NB4 (cell line): ENCODE results near the gene ZNF664.

Source experiments
- DNase-seq: peaks from one replicate; pipeline ENCODE4 v3.0.0; 2010; ENCODE audit warnings: low read depth
- H3K4me3 ChIP-seq: one replicate; pipeline ENCODE4 v1.5.1; 2011; ENCODE audit warnings: mild to moderate bottlenecking, low read depth, low read length, moderate library complexity
- MYC ChIP-seq: IDR thresholded peaks from 2 replicates; pipeline ENCODE4 v1.6.1; 2011; ENCODE audit warnings: low read depth, low read length
- POLR2A ChIP-seq: IDR thresholded peaks from 2 replicates; pipeline ENCODE4 v1.6.1; 2011; ENCODE audit warnings: mild to moderate bottlenecking; ENCODE audit not compliant: insufficient read length; ENCODE audit errors: extremely low read depth
- TF ChIP-seq, protein P1 (sequence below): IDR thresholded peaks from one replicate; pipeline ENCODE4 v1.5.1; 2012; ENCODE audit warnings: low read depth, low read length
- TF ChIP-seq, protein P2 (sequence below): IDR thresholded peaks from 2 replicates; pipeline ENCODE4 v1.6.1; 2011; ENCODE audit warnings: low read depth, low read length

Gene ZNF664

DNA sequence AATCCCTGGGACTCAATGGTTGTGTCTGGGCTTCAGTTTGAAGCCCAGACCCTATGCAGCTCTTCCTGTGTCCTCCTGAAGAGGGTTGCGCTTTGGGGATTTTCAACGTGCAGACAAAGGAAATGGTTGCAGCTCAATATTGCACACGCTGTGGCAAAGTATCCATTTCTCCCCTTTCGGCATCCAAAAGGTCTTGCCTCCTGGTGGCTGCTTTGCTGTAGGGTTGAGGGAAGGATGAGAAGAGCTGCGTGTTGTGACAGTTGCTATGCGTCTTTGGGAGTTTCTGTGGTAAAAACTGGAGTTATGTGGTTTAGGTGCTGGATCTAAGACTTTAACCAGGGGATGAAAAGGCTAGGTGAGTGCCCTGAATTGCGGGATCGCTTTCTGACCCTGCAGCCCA is 71.0 kb downstream of the ZNF664 start:
- H3K4me3 ChIP-seq = no peak overlapping the region
- DNase-seq = peak; percentile 56
- no peak for TF ChIP-seq MYC
- TF ChIP-seq, protein P1, sequence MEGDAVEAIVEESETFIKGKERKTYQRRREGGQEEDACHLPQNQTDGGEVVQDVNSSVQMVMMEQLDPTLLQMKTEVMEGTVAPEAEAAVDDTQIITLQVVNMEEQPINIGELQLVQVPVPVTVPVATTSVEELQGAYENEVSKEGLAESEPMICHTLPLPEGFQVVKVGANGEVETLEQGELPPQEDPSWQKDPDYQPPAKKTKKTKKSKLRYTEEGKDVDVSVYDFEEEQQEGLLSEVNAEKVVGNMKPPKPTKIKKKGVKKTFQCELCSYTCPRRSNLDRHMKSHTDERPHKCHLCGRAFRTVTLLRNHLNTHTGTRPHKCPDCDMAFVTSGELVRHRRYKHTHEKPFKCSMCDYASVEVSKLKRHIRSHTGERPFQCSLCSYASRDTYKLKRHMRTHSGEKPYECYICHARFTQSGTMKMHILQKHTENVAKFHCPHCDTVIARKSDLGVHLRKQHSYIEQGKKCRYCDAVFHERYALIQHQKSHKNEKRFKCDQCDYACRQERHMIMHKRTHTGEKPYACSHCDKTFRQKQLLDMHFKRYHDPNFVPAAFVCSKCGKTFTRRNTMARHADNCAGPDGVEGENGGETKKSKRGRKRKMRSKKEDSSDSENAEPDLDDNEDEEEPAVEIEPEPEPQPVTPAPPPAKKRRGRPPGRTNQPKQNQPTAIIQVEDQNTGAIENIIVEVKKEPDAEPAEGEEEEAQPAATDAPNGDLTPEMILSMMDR = peak; percentile 14
- TF ChIP-seq, protein P2, sequence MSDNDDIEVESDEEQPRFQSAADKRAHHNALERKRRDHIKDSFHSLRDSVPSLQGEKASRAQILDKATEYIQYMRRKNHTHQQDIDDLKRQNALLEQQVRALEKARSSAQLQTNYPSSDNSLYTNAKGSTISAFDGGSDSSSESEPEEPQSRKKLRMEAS = no peak

DNA sequence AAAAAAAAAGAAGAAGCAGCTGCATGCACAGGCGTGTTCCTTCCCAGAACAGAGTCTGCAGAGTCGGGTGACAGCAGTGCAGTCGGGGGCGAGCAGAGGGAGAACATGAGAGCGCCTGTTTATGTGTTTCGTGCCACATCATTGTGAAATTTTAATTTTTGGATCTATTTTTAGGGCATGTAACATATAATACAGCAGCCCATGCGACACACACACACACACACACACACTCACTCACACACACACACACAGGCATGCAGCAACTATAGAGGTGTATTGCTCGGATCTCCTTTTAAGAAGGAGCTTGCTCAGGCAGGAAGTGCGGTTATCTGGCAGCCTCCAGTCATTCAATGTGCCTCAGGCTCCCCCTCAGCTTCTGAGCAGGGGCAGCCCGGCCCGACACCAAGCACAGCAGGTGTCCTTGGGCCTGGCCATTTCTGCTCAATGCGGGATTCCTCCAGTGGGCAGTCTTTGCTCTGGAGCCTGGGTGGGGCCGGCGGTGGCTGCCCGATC is 71.8 kb downstream of the ZNF664 start:
- H3K4me3 ChIP-seq = peak overlapping the region; percentile 35
- 0 out of 2 replicates have a peak, but pooled peaks have one; percentile 8 for TF ChIP-seq MYC
- TF ChIP-seq, protein P1 = no peak
- peak; percentile 90 for DNase-seq

DNA sequence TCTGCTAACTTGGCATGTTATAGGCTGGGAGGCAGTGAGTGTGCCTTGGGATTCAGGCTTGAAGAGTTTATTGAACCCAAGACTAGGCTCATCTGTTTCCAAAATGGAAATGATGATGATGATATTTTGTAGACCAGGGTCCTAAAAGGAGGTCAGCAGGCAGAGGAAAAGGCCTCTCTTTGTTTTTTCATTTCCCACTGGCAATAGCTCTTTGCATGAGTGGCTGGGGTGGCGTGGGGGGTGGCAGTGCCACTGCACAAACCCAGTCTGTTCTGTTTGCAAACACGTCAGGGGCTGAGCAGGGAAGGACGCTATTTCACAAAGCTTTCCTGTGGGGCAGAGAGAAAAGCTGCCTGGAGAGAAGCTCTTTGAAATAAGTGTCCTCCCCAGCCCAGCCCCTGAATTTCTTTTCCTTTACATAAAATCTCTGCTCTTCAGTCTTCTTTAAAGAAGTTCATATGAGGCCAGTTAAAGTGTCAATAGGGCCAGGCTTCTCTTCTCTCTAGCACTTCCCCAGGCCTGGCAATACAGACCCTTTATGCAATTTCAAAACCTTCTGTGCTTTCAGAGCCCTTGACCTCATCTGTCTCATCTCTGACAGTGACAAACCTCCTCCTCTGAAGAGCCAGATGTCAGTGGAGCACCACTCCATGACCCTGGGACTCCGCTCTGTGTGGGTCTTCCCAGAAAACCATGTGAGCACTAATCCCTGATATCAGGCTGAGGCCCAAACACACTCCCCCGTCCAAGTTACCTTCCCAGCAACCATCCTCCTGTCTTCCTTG is 72.8 kb downstream of the ZNF664 start:
- DNase-seq = no peak
- H3K4me3 ChIP-seq = no peak overlapping the region
- TF ChIP-seq MYC = no peak
- no peak for TF ChIP-seq POLR2A
- TF ChIP-seq, protein P1 = no peak
- TF ChIP-seq, protein P2 = no peak

DNA sequence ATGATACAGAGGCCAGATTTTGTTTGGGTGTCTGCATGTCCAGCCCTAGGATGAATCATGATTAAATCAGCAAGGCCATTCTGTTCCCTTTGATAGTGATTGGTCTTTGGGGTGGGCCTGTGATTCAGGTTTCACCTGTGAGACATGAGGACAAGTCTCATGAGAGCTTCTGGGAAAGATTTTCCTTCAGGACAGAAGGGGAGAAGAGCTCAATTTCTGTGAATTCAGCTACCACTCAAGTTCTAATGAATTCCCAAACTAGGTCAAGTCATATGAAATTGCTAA is 73.4 kb downstream of the ZNF664 start:
- TF ChIP-seq POLR2A (no peak), MYC (no peak)
- TF ChIP-seq, protein P2 = no peak
- TF ChIP-seq, protein P1 = no peak
- H3K4me3 ChIP-seq = no peak overlapping the region
- no peak for DNase-seq

DNA sequence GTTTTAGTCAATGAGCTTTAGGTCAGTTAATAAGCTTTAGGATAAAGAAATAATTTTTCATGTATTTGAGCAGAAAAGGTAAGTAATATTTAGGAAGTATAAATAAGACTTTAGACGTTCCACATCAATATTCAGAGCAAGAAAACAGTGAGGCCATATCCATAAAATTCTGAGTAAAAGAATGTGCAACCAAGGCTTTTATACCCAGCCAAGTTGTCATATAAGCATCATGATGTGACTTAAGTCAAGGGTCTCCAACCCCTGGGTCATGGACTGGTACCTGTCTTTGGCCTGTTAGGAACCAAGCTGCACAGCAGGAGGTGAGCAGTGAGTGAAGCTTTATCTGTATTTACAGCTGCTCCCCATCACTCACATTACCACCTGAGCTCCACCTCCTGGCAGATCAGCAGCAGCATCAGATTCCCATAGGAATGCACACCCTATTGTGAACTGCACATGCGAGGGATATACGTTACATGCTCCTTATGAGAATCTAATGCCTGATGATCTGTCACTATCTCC is 74.1 kb downstream of the ZNF664 start:
- TF ChIP-seq POLR2A (no peak), MYC (no peak)
- TF ChIP-seq, protein P2 = no peak
- DNase-seq = no peak
- H3K4me3 ChIP-seq = no peak overlapping the region

DNA sequence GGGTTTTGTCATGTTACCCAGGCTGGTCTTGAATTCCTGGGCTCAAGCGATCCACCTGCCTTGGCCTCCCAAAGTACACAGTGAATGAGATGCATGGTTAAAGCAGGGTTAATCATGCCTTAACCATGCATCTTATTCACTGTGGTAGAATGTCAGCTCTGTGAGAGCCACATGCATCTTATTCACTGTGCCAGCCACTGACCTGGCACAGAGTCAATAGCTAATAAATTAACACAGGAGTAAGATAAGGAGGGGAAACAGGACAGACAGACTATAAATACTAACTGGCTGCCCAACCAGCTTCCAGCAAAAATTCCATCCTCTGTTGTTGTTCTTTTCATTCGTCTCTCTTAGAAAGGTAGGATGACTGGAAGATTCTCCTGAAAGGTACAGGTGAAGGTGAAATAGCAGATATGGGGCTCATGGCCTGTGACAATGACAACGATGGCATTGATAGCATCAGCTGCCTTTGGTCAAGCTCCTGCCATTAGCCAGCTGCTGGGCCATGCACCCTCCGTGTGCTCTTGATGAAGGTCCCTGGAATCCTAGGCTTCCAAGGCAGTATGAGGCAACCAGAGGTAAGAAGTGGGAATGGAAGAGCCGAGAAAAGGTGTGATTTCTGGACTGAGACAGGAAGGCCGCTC is 76.6 kb downstream of the ZNF664 start:
- TF ChIP-seq POLR2A (no peak), MYC (no peak)
- TF ChIP-seq, protein P2 = no peak
- TF ChIP-seq, protein P1 = no peak
- DNase-seq = no peak
- no peak overlapping the region for H3K4me3 ChIP-seq
